GM18858 (cell line): ENCODE data around the gene LHX6.

Source experiments
- ATAC-seq: cut with Tn5 transposase; IDR thresholded peaks from one replicate; pipeline ENCODE4 v1.9.1; 2021; ENCODE audit not compliant: unreplicated experiment

LHX6 gene

DNA sequence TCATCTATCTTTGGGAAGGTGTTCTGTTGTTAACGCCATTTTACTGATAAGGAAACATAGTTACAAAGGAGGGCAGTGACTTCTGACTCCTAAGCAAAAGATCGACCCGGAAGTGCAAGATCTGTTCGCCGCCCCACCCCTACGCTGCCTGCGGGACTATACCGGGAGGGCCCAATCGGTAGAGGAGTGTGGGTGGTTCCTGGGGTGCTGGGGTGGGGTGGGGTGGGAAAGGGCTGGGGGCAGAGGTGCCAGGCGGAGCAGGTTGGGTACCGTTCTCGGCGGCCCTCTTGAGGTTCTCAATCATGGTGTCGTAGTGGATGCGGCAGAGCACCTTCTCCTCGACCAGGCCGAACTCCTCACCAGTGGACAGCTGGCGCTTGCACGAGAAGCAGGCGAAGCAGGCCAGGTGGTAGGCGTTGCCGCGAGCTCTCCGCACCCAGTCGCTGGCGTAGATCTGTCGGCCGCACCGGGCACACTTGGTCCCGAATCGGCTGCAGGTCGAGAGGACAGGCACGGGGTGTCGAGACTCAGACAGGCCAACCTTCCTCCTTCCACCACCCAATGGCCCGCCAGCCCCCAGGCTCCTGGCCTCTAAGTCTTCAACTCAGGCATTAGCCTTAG is 11.8 kb downstream of the LHX6 start:
- ATAC-seq, result no peak

DNA sequence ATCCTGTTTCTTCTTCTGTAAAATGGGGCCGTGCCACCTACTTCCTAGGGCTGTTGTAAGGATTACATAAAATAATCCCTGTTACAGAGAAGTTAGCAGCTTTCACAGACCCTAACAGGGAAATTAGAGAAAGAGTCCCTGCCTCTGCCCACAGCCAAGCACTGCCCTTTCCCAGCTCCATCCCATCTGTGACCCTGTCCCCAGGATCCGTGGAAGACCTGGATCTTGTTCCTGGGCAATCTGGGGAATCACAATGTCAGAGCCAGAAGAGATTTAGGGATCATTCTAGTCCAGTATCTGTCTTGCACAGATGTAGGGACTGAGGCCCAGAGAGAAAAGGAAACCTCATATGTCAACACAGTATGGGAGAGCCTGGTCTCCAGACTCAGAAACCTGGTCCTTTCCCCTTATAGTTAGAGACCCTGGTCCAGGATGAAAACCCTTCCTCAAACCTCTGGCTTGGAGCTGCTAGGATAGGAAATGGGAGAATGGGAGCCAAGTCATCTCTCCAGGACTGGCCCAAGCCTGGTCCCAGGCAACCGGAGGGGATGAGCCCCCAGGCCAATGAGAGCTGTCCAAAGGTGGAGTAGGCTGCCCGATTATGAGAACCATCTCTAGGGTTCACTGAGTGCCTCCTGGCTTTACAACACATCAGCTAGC is 12.5 kb downstream of the LHX6 start:
- no peak for ATAC-seq

DNA sequence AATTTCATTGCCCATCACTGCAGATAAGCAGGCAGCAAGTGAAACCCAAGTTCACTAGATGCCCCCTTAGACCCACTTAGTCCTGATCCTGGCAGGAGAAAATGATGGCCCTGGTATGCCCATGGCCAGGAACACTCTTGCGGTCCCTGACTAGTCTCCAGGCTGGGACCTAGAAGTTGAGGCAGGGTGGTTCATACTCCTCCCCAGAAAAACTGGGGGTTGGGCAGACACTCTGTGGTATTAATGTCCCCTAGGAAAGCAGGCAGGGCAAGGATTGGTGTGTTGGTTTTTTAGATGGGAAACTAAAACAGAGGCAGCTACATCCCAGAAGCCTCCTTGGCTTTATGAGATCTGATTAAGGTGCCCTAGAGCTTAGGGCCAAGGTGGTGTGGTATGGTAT is 13.1 kb downstream of the LHX6 start:
- ATAC-seq, result no peak

DNA sequence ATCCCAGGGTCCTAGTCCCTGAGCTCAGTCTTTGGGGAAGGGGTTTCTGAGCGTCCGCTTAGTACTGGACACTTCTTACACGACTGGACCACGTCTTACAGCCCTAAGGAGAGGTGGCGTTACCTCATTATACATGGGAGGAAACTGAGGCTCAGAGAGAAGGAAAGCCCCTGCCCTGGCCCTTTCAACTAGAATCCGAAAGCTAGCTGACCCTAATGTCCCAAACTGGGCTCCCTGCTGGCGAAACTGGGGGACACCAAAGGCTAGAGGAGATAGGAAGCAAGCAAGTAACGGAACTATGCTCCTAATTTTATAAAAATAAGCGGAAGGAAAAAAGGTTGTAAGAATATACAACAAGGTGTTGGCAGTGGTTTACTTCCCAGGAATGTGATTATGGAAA is 14.2 kb downstream of the LHX6 start:
- ATAC-seq, result no peak

DNA sequence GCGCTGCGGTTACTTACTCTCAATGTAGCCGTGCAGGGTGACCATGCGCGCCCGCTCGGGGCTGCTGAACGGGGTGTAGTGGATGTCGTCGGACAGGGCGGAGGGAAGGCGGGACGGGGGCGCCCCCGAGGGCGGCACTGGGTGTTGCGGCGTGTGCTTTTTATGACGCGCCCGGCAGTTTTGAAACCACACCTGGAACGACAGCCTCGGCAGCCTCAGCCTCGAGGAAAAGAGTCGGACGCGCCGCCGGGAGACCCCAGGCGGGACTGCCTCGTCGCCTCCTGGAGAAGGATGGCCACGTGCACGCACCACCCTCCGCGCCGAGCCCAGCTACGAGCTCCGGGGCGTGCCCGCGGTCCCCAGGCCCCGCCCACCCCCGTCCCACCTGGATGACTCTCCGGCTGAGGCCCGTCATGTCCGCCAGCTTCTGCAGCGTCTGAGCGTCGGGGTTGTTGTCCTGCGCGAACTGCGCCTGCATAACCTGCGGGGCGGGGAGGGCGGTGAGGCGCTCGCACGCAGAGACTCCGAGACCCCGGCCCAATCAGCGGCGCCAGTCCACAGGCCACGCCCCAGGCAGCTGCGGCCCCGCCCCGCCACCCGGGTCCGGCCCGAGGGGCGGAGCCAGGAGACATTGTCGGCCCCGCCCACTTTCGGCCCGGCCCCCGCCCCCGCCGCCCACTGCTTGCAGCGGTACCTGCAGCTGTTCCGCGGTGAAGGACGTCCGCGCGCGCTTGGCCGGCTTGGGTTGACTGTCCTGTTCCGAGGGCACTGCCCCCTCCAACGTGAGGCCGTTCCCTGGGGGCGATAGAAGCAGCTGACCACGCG is 15.0 kb downstream of the LHX6 start:
- ATAC-seq, result no peak

DNA sequence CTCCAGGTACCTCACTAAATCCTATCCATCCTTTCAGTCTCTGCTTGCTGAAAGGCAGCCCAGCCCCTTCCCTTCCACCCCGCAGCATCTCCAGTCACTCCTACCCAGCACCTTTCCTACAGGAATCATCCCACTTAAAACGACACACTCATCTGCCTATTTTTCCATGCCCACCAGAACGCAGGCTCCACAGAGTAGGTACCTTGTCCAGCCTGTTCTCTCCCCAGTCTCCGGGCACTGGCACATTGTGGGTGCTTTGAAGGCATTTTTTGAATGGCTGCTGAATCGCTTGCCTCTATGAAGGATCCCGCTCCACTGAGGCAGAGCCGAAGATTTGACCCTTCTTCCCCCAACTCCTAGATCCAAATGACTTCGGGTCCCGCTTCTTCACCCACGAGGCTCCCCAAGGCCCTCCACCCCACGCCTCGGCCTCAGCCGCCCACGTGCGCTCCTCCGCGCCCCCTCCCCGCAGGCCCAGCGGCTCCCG is 15.6 kb downstream of the LHX6 start:
- no peak for ATAC-seq

DNA sequence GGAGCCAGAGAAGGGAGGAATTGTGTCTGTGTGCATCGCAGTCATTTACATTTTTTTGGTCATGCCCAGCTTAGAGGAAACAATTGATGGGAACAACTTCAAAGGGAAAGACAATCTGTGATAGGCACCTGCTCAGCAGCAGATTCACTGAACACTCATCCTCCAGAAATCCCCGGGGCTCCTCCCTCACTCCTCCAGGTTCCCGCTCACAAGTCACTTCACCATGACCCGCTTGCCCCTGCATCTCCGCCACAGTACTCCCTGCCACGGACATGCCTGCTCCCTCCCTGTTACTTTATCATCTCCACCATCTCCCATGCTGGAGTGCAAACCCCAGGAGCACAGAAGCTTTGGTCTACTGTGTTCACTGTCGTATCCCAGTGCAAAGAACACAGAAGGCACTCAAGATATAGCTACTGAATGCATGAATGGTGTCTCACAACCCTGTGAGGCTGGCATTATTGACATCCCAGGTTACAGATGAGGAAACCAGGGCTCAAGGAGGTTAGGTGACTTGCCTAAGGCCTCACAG is 16.2 kb downstream of the LHX6 start:
- ATAC-seq, result no peak

DNA sequence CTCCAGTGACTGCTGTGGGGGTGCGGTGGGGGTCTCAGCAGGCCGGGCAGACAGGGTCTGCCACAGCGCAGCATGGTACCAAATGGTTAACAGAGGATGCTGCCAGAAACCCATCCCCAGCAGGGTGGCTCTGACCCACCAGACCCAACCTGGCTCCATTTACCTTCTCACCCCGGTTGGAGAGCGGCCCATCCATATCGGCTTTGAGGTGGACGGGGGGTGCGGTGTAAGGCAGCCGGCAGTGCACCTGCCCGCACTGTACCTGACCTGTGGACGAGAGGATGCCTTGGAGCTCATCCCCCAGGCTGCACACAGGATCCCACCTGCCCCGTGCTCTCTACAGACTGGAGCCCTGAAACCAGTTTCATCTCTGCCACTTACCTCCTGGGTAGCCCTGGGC is 19.3 kb downstream of the LHX6 start:
- ATAC-seq, result no peak

DNA sequence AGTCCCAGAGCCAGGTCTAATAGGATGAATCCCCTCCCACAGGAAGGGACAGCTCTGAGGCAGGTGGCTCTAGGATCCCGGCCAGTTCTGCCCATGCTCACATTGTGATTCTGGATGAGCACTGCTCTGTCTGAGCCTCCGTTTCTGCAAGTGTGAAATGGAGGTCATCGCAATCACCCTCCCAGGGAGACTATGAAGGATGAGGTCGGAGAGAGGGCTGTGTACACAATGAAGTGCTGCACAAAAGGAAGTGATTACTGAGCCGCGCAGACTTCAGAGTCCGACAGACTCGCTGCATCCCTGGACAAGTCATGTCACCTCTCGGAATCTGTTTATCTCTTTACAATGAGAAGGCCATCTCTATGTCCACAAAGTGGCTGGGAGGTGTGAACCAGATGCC is 21.7 kb downstream of the LHX6 start:
- no peak for ATAC-seq

DNA sequence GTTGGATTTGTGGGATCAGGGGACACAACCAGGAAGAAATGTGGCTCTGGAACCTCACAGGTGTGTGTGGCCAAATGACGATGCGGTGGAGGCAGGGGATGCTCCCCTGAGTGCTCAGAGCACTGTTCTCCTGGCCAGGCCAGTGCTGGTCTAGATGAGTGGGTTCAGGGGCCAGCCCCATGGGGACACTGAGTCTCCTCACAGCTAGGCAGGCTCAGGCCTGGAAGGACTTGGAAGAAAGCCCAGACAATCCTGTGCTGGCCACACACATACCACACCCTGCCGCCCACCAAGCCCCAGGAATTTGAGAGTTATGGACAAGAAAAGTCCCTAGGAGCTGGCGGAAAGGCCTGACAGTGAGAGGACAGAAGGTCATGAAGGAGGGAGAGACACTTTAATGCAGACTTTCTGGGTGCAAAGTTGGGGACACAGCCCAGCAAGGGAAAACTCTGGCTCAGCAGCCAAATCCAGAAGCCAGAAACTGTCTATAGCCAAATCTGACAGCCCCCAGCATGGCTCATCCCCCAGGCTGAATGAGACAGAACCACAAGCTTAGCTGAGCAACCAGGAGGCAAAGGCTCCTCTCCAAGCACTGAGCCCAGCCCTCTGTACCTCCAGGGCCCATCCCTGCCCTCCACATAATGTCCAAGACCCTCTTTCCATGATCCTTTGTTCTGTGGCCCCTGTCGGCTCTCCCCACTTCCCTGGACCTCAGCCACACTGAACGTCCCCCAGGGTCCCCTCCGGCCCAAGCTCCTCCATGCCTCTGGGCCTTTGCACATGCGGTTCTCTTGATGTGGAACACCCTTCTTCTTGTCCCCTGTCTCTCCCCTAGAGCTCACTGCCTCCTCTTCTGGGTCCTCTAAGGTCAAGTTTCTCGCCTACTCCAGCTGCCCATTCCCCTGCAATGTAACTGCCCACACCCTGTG is 22.4 kb downstream of the LHX6 start:
- no peak for ATAC-seq

DNA sequence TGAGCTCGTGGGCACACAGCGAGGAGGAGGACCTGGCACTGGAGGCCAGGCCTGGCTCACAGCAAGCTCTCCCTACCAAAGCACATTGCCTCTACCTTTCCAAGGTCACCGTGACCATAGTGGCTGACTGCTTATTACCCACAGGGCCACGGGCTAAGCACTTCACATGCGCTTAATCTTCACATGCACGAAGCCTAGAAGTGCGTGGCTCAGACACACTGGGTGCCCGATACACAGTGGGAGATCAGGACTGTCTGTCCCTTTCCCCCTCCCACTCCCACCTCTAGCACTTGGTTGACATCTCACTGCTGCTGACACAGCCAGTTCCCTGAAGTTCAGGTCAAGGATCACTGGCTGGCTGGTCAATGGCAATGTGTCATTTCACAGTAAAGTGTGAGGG is 23.6 kb downstream of the LHX6 start:
- ATAC-seq, result no peak

DNA sequence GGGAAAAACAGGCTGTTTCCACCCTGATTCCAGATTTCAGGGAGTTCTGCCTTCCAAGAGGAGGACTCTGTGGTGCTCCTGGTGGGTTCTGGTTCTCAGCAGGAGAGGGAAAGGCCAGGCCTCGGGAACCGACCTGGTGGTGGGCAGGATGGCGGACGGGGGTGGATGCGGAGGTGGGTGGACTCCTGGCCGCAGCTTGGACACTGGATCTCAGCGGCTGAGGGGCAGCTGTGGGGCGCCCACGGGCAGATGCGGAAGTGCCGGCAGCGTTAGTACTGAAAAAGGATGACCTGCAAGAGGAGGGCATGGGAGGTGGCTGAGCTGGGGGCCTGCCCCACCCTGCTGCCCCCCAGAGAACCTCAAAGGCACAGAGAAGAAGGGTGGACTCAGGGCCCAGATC is 24.3 kb downstream of the LHX6 start:
- ATAC-seq, result no peak

DNA sequence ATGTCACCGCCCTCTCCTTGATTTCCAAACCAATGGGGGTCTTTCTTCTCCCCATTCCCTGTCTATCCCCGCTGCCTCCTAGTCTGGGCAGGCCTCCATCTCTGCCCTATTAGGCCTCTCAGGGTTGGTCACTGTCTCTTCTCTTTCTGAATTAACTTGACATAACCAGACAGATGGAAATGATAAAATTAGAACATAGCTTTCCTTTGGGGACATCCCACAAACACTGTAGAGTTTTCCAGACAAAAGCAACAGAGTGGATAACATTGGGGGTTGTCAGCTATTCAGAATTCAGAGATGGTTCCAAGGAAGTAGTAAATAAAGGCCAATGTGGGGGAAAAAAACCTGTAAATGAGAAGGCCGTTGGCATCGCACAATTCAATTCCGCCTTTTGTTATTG is 24.7 kb downstream of the LHX6 start:
- ATAC-seq, result no peak

DNA sequence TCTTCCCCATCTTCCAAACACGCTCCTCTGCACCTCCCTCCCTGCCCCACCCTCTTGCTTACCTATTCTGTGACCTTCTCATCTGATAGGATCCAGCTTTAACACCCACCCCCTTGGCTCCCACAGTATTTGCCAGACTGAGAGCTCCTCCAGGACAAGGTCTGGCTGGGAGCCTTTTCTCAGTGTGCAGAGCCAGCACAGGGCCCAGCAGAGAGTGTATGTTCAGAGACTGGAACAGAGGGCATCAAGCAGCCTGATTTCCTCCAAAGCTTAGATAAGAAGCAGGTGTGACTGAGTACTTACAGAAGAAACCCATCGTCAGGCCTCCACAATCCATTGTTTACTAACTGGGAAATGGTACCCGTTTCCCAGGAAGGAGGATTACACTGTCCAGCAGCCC is 26.6 kb downstream of the LHX6 start:
- no peak for ATAC-seq

DNA sequence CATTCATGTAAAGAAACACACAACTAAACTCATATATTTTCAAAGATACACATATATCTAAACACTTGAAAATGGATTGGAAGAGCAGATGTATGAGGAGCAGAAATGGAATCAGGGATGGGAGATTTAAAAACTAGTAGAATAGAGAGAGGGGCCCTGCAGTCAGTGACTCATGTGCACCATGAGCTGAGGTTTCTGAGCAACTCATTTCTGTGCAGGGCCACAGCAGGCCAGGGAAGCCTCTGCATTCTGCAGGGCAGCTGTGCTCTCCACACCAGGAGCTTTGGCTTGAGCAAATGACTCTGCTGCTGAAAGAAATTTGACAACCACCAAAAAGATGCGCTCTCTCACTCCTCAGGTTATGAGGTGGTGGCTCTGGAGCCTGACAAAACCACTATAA is 27.1 kb downstream of the LHX6 start:
- ATAC-seq, result no peak

DNA sequence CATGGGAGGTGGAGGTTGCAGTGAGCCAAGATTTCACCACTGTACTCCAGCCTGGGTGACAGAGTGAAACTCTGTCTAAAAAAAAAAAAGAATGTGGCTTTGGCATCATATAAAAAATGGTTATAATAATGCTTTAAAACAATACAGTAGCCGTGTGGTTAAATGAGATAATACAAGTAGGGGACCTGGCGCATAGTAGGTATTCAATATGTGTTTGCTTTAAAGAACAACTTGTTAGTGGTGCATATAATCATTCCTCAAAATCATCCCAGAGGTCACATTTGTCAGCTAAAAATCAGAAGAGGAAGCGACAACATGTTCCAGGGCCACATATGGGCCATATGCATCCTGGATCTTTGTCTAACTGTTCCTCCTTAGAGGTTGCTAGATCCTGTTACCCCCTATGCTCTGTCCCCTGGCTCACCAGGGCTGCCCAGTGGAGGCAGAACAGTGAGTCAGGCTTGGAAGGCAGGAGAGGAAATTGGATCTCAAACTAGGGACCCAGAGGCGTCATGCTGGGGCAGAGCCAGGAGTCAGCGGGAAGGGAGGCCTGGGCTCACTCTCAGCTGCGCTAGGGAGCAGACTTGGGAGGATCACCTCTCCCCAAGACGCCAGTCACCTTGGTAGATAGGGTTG is 27.7 kb downstream of the LHX6 start:
- ATAC-seq, result no peak

DNA sequence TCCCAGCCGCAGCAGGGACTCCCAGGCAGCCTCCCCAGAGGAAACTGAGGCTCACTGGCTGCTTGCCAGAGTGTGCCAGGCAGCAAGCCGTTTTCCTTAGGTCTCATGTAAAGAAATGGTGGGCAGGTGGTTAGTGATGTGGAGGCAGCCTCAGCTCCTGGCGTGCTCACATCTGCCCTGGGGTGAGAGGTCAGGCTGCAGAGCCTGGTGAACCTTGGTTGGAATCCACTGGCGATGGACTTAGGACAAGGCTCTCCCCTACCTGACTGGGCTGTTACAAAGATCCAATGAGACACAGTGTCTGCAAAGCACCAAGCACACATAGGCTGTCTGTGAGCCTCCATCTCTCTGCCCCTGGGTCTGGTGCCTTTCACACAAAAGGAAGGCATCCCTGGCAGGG is 30.9 kb downstream of the LHX6 start:
- ATAC-seq, result no peak

DNA sequence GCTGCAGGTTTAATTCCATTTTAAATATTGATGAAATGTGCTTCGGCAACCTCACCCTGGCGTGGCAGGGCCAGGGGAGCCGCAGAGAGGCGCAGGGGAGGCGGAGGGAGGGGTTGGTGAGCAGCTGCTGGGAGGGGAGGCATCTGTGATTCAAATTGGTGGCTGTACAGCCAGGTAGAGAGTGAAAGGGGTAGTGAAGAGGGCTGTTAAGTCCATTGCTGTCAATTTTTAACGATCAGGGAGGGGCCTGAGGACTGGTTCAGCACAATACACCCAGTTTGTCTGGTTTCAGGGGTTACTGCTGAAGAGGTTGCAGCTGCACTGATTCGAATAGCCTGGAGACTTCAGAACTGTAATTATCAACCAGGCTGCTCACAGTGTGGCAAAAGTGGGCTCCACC is 31.3 kb downstream of the LHX6 start:
- no peak for ATAC-seq

DNA sequence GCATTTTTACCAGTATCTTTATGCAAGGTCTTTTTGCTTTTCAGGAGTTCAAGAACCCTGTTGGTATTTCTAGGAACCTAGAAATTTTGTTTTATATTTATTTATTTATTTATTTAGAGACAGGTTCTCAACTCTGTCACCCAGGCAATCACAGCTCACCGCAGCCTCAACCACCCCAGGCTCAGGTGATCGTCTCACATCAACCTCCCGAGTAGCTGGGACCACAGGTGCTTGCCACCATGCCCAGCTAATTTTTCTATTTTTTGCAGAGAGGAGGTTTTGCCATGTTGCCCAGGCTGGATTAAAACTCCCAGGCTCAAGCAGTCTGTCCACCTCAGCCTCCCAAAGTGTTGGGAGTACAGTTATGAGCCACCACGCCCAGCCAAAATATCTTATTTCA is 32.9 kb downstream of the LHX6 start:
- ATAC-seq, result no peak

DNA sequence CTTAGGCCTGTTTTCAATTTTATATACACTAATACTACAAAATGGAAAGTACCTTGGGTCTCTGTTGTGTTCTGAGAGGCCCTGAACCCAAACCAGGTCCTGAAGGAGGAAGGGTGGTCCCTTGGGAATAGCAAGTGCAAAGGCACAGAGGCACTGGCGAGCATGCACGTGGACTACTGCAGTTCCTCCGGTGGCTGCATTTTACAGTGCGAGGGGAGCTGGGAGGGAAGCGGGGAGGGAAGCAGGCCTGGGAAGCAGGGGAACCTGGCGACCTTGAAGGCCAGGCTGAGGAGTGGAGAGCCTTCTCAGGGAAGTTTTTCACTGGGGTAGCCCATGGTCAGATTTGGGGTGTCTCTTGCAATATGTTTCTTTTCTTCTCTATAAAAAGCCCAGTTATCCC is 35.1 kb downstream of the LHX6 start:
- no peak for ATAC-seq
